ENCODE results near the gene SLC24A4.

The SLC24A4 gene

GRCh38 chr14:92484132-92484823 lies 161.3 kb downstream of the SLC24A4 start:
- no peak for DNase-seq

- no peak for DNase-seq
These were observed 163.9 kb downstream of the SLC24A4 start for GRCh38 chr14:92486881-92487280.

GRCh38 chr14:92487513-92488133 lies 164.7 kb downstream of the SLC24A4 start:
- no peak for DNase-seq

GRCh38 chr14:92489394-92490238 lies 166.7 kb downstream of the SLC24A4 start:
- DNase-seq, result no peak

- no peak for DNase-seq
These were observed 167.4 kb downstream of the SLC24A4 start for GRCh38 chr14:92490239-92490959.

- no peak for DNase-seq
These were observed 168.8 kb downstream of the SLC24A4 start for GRCh38 chr14:92491782-92492181.

GRCh38 chr14:92492258-92492657 lies 169.3 kb downstream of the SLC24A4 start:
- no peak for DNase-seq

- no peak for DNase-seq
These were observed 170.1 kb downstream of the SLC24A4 start for GRCh38 chr14:92493024-92493423.

- DNase-seq, result no peak
These were observed 170.5 kb downstream of the SLC24A4 start for GRCh38 chr14:92493492-92493891.

- DNase-seq, result no peak
These were observed 171.5 kb downstream of the SLC24A4 start for GRCh38 chr14:92494512-92494911.

GRCh38 chr14:92495027-92495426 lies 172.1 kb downstream of the SLC24A4 start:
- no peak for DNase-seq

- DNase-seq, result no peak
These were observed 173.4 kb downstream of the SLC24A4 start for GRCh38 chr14:92496191-92496857.

- DNase-seq, result no peak
These were observed 174.4 kb downstream of the SLC24A4 start for GRCh38 chr14:92497391-92497790.

- no peak for DNase-seq
These were observed 176.3 kb downstream of the SLC24A4 start for GRCh38 chr14:92499234-92499633.

- DNase-seq, result no peak
These were observed 177.6 kb downstream of the SLC24A4 start for GRCh38 chr14:92500491-92500941.

GRCh38 chr14:92501891-92502351 lies 179.0 kb downstream of the SLC24A4 start:
- no peak for DNase-seq

GRCh38 chr14:92502541-92503286 lies 179.7 kb downstream of the SLC24A4 start:
- no peak for DNase-seq

GRCh38 chr14:92503756-92504491 lies 181.0 kb downstream of the SLC24A4 start:
- DNase-seq, result no peak

GRCh38 chr14:92505826-92506225 lies 182.9 kb downstream of the SLC24A4 start:
- DNase-seq, result no peak

- no peak for DNase-seq
These were observed 183.3 kb downstream of the SLC24A4 start for GRCh38 chr14:92506231-92506630.

All from NCI-H446 (cell line).